ENCODE results near the gene DARS2.

DNA sequence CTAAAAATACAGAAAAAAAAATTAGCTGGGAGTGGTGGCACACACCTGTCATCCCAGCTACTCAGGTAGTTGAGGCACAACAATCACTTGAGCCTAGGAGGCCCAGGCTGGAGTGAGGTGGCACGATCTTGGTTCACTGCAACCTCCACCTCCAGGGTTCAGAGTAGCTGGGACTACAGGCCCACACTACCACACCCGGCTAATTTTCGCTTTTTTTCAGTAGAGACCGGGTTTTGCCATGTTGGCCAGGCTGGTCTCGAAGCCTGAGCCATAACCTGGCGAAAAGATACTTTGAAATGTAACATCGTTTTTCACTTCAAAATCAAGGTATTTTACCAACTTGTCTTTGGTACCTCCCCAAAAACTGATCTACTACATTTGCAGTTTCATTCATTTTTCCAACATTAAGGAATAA lies 37.3 kb downstream of the DARS2 start:
- TF ChIP-seq POLR2A (IDR thresholded peaks at IDR 0.05; ENCODE audit: low read depth, low read length) (peak; percentile 6; the same call in 1 of the 2 replicates), POLR2AphosphoS5 (IDR thresholded peaks at IDR 0.05; ENCODE audit: low read depth, low read length) (peak; percentile 71), TAF1 (IDR thresholded peaks at IDR 0.05; ENCODE audit: low read depth, low read length) (no peak), POU2F2 (IDR thresholded peaks at IDR 0.05; ENCODE audit: low read depth, low read length) (peak; percentile 38; the same call in 1 of the 2 replicates), SPI1 (IDR thresholded peaks at IDR 0.05; ENCODE audit: low read depth, low read length) (no peak), PAX5 (IDR thresholded peaks at IDR 0.05; ENCODE audit: insufficient read depth, low read length, severe bottlenecking) (no peak)

All from GM12891 (cell line).